ENCODE results near the gene MUC6.

The MUC6 gene

GRCh38 chr11:993632-994167 lies 42.8 kb downstream of the MUC6 start:
- Histone ChIP-seq H4K20me1 (ENCODE audit: insufficient read depth) (no peaks in the 10 kb centered on the region), H3K36me3 (ENCODE audit: insufficient read depth) (no peaks in the 10 kb centered on the region), H3K27ac (no peak overlapping the region), H3K4me2 (no peak overlapping the region), H3K79me2 (ENCODE audit: insufficient read depth, low read depth) (no peaks in the 10 kb centered on the region), H3K9ac (no peak overlapping the region), H3K27me3 (ENCODE audit: insufficient read depth, low read depth) (no peaks in the 10 kb centered on the region), H2AFZ (ENCODE audit: low read depth) (no peak overlapping the region), H3K4me3 (IDR thresholded peaks at IDR 0.05; ENCODE audit: insufficient read depth, low read depth, low read length) (no peak overlapping the region), H3K4me1 (ENCODE audit: low read depth, poor library complexity, severe bottlenecking) (no peaks in the 10 kb centered on the region)
- no peak for TF ChIP-seq CTCF (conservative IDR thresholded peaks at IDR 0.05; ENCODE audit: low read depth, low read length)

GRCh38 chr11:992577-992976 lies 43.9 kb downstream of the MUC6 start:
- Histone ChIP-seq H3K79me2 (ENCODE audit: insufficient read depth, low read depth) (no peaks in the 10 kb centered on the region), H3K27me3 (ENCODE audit: insufficient read depth, low read depth) (no peaks in the 10 kb centered on the region), H3K36me3 (ENCODE audit: insufficient read depth) (no peaks in the 10 kb centered on the region), H4K20me1 (ENCODE audit: insufficient read depth) (no peaks in the 10 kb centered on the region), H3K4me3 (IDR thresholded peaks at IDR 0.05; ENCODE audit: insufficient read depth, low read depth, low read length) (no peak overlapping the region), H2AFZ (ENCODE audit: low read depth) (no peak overlapping the region), H3K4me1 (ENCODE audit: low read depth, poor library complexity, severe bottlenecking) (no peaks in the 10 kb centered on the region), H3K4me2 (no peak overlapping the region), H3K27ac (no peak overlapping the region), H3K9ac (no peak overlapping the region)
- TF ChIP-seq CTCF (conservative IDR thresholded peaks at IDR 0.05; ENCODE audit: low read depth, low read length): no peak

GRCh38 chr11:991711-992307 lies 44.7 kb downstream of the MUC6 start:
- Histone ChIP-seq H3K27ac (no peak overlapping the region), H3K4me2 (no peak overlapping the region), H3K36me3 (ENCODE audit: insufficient read depth) (no peaks in the 10 kb centered on the region), H2AFZ (ENCODE audit: low read depth) (no peak overlapping the region), H3K27me3 (ENCODE audit: insufficient read depth, low read depth) (no peaks in the 10 kb centered on the region), H4K20me1 (ENCODE audit: insufficient read depth) (no peaks in the 10 kb centered on the region), H3K9ac (no peak overlapping the region), H3K79me2 (ENCODE audit: insufficient read depth, low read depth) (no peaks in the 10 kb centered on the region), H3K4me3 (IDR thresholded peaks at IDR 0.05; ENCODE audit: insufficient read depth, low read depth, low read length) (no peak overlapping the region), H3K4me1 (ENCODE audit: low read depth, poor library complexity, severe bottlenecking) (no peaks in the 10 kb centered on the region)
- TF ChIP-seq CTCF (conservative IDR thresholded peaks at IDR 0.05; ENCODE audit: low read depth, low read length): no peak

- Histone ChIP-seq H3K27ac (no peak overlapping the region), H3K27me3 (ENCODE audit: insufficient read depth, low read depth) (no peaks in the 10 kb centered on the region), H3K9ac (no peak overlapping the region), H3K4me1 (ENCODE audit: low read depth, poor library complexity, severe bottlenecking) (no peaks in the 10 kb centered on the region), H4K20me1 (ENCODE audit: insufficient read depth) (no peaks in the 10 kb centered on the region), H3K4me2 (no peak overlapping the region), H3K4me3 (IDR thresholded peaks at IDR 0.05; ENCODE audit: insufficient read depth, low read depth, low read length) (no peak overlapping the region), H2AFZ (ENCODE audit: low read depth) (no peak overlapping the region), H3K36me3 (ENCODE audit: insufficient read depth) (no peaks in the 10 kb centered on the region), H3K79me2 (ENCODE audit: insufficient read depth, low read depth) (no peaks in the 10 kb centered on the region)
- no peak for TF ChIP-seq CTCF (conservative IDR thresholded peaks at IDR 0.05; ENCODE audit: low read depth, low read length)
Observed at GRCh38 chr11:991034-991433, 45.5 kb downstream of the MUC6 start.
